GM19099 (cell line): ENCODE measurements around the gene MED29.

ENCODE experiments used
- POLR2A ChIP-seq: IDR thresholded peaks from 3 replicates; pipeline ENCODE4 v1.6.1; 2011; ENCODE audit warnings: low read depth; ENCODE audit not compliant: insufficient read length; ENCODE audit errors: extremely low read depth

MED29 gene

GRCh38 chr19:39410017-39410830 is 19.0 kb downstream of the MED29 start:
- peak; percentile 51 for TF ChIP-seq POLR2A

- TF ChIP-seq POLR2A, result no peak
These were observed 19.6 kb downstream of the MED29 start for GRCh38 chr19:39410831-39411080.

GRCh38 chr19:39411081-39411831 is 20.1 kb downstream of the MED29 start:
- no peak for TF ChIP-seq POLR2A

GRCh38 chr19:39411832-39412099 is 20.6 kb downstream of the MED29 start:
- no peak for TF ChIP-seq POLR2A

- peak; percentile 91 for TF ChIP-seq POLR2A
These were observed 21.1 kb downstream of the MED29 start, which contains the start of gene PLEKHG2 for GRCh38 chr19:39412100-39412866. TSS of gene PLEKHG2 (plus strand) at chr19:39412669. CDS start at chr19:39414087, 1,418 bp downstream.

- no peak for TF ChIP-seq POLR2A
These were observed 21.7 kb downstream of the MED29 start for GRCh38 chr19:39412867-39413271.

GRCh38 chr19:39413272-39413910 is 22.2 kb downstream of the MED29 start:
- TF ChIP-seq POLR2A, result no peak

- TF ChIP-seq POLR2A, result no peak
These were observed 22.9 kb downstream of the MED29 start for GRCh38 chr19:39413911-39414608.

GRCh38 chr19:39415111-39416046 is 24.2 kb downstream of the MED29 start:
- TF ChIP-seq POLR2A, result no peak

- TF ChIP-seq POLR2A, result no peak
These were observed 25.3 kb downstream of the MED29 start for GRCh38 chr19:39416152-39417120.

GRCh38 chr19:39417463-39418181 is 26.4 kb downstream of the MED29 start:
- TF ChIP-seq POLR2A, result no peak

- no peak for TF ChIP-seq POLR2A
These were observed 27.8 kb downstream of the MED29 start for GRCh38 chr19:39419003-39419402.
